Measurements from ENCODE around the gene NPHP4. TPM values are rescaled to one million over a fixed set of nuclear protein-coding genes. Genes with fewer than 3 reads are reported as not detected.

NPHP4 gene
- total and polyA plus RNA-seq, 2 donors (not counting 3 experiments of a cell fraction or from before 2014, with no cell fraction given): 4.4 to 11.7 TPM

DNA sequence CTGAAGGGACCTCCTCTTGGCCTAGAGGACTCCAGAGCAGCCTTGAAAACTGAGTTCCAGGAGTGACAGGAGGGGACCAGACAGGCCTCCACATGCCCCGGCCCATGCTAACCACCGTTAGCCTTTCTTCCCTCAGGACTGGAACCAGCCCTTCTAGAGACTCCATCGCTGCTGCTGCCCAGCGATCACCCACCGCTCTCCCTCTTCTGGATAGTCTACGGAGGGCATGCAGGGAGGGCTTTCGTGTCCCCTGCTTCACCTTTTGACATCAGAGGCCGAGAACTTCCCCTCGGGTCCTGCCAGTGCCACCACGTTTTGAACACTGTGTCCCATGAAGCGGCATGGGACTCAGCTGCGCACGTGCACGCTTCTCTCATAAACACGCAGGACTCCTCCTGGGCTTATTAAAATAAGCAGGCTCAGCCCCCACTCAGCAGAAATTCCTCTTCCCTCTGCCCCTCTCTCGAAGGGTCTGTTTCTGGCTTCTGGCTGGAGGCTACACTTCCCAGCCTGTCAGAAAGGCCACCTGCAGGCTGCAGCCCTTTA lies 26.6 kb downstream of the NPHP4 start:
- Histone ChIP-seq H3K9ac (replicated peaks; ENCODE audit: extremely low read depth, insufficient read depth, low read length) (no peak overlapping the region), H3K27ac (ENCODE audit: insufficient read depth, low read depth, low read length) (no peak overlapping the region), H3K36me3 (ENCODE audit: control insufficient read depth in 2 of 2, extremely low read depth in 1 of 2, insufficient read depth in 2 of 2, low read length in 2 of 2) (peaks cover 0 to 2% of the 10 kb centered on the region in 2 experiments), H3K9me1 (replicated peaks; ENCODE audit: control insufficient read depth, extremely low read depth, insufficient read depth, low read length) (no peaks in the 10 kb centered on the region), H4K20me1 (replicated peaks; ENCODE audit: control insufficient read depth, extremely low read depth, insufficient read depth, low read length) (no peaks in the 10 kb centered on the region), H2AFZ (ENCODE audit: low read depth, low read length) (no peak overlapping the region), H3K4me2 (ENCODE audit: insufficient read depth, low read length) (no peak overlapping the region), H3K27me3 (ENCODE audit: control insufficient read depth in 2 of 2, insufficient read depth in 2 of 2, low read length in 2 of 2) (no peaks in the 10 kb centered on the region), H3K4me1 (ENCODE audit: control insufficient read depth, extremely low read depth, insufficient read depth, low read length) (no peaks in the 10 kb centered on the region), H3K9me3 (replicated peaks; ENCODE audit: control insufficient read depth, insufficient read depth, low read length) (no peaks in the 10 kb centered on the region), H3K4me3 (replicated peaks in 1 of 3; ENCODE audit: insufficient read depth in 1 of 3, low read depth in 1 of 3, low read length in 3 of 3) (no peak overlapping the region), H3K79me2 (ENCODE audit: control insufficient read depth, insufficient read depth, low read length) (no peaks in the 10 kb centered on the region)
- TF ChIP-seq FOS (IDR thresholded peaks at IDR 0.05; ENCODE audit: borderline replicate concordance, insufficient read depth, low read length) (no peak), JUN (IDR thresholded peaks at IDR 0.05; ENCODE audit: borderline replicate concordance, insufficient read depth, insufficient read length, low read depth) (no peak), MYC (IDR thresholded peaks at IDR 0.05; ENCODE audit: low read depth, low read length) (no peak), GATA2 (IDR thresholded peaks at IDR 0.05; ENCODE audit: insufficient read depth, insufficient read length, low read depth, low read length) (no peak), EZH2 (IDR thresholded peaks at IDR 0.05; ENCODE audit: borderline replicate concordance, low read depth, low read length, severe bottlenecking) (no peak), POLR2AphosphoS5 (IDR thresholded peaks at IDR 0.05; ENCODE audit: insufficient read depth, low read depth, low read length) (no peak), POLR2A (IDR thresholded peaks at IDR 0.05; ENCODE audit: low read depth, low read length) (no peak)
- TF ChIP-seq, protein P1, sequence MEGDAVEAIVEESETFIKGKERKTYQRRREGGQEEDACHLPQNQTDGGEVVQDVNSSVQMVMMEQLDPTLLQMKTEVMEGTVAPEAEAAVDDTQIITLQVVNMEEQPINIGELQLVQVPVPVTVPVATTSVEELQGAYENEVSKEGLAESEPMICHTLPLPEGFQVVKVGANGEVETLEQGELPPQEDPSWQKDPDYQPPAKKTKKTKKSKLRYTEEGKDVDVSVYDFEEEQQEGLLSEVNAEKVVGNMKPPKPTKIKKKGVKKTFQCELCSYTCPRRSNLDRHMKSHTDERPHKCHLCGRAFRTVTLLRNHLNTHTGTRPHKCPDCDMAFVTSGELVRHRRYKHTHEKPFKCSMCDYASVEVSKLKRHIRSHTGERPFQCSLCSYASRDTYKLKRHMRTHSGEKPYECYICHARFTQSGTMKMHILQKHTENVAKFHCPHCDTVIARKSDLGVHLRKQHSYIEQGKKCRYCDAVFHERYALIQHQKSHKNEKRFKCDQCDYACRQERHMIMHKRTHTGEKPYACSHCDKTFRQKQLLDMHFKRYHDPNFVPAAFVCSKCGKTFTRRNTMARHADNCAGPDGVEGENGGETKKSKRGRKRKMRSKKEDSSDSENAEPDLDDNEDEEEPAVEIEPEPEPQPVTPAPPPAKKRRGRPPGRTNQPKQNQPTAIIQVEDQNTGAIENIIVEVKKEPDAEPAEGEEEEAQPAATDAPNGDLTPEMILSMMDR (IDR thresholded peaks at IDR 0.05; ENCODE audit: extremely low read depth in 1 of 2, insufficient read depth in 1 of 2, low read depth in 1 of 2, low read length in 2 of 2): no peak
- intact Hi-C loops (cut with micrococcal nuclease): no loop called here
- dilution Hi-C loops (cut with MboI; ENCODE audit: extremely low pct_ligation_motif_present, low sequenced_read_pairs): no loop called here
- no TSS peak for BruUV-seq (replicated peaks)
- POLR2A ChIA-PET: no interaction called here
- DNase-seq (ENCODE audit: low read depth, low spot score): no peak
- CTCF ChIA-PET: no interaction called here
- no peak for FAIRE-seq

Measured in endothelial cell of umbilical vein (primary cell).